HL-60/S4 treated with phorbol 12-myristate 13-acetate at 8.2 ng/mL for 4 days and 3 days (cell line): ENCODE measurements around the gene TFCP2L1.
"Not testable (repeated sequence)": the region's sequence is repeated elsewhere in the genome, so short reads cannot be mapped to it uniquely, and the experiment has no call there.

ENCODE experiments used
- in situ Hi-C: fragments of 300-500 bp; cut with MboI; formaldehyde crosslinking; loops from 2 replicates; pipeline ENCODE4 v1.15.0; 2022; ENCODE audit warnings: low sequenced_read_pairs

Gene TFCP2L1, protein sequence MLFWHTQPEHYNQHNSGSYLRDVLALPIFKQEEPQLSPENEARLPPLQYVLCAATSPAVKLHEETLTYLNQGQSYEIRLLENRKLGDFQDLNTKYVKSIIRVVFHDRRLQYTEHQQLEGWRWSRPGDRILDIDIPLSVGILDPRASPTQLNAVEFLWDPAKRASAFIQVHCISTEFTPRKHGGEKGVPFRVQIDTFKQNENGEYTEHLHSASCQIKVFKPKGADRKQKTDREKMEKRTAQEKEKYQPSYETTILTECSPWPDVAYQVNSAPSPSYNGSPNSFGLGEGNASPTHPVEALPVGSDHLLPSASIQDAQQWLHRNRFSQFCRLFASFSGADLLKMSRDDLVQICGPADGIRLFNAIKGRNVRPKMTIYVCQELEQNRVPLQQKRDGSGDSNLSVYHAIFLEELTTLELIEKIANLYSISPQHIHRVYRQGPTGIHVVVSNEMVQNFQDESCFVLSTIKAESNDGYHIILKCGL

DNA sequence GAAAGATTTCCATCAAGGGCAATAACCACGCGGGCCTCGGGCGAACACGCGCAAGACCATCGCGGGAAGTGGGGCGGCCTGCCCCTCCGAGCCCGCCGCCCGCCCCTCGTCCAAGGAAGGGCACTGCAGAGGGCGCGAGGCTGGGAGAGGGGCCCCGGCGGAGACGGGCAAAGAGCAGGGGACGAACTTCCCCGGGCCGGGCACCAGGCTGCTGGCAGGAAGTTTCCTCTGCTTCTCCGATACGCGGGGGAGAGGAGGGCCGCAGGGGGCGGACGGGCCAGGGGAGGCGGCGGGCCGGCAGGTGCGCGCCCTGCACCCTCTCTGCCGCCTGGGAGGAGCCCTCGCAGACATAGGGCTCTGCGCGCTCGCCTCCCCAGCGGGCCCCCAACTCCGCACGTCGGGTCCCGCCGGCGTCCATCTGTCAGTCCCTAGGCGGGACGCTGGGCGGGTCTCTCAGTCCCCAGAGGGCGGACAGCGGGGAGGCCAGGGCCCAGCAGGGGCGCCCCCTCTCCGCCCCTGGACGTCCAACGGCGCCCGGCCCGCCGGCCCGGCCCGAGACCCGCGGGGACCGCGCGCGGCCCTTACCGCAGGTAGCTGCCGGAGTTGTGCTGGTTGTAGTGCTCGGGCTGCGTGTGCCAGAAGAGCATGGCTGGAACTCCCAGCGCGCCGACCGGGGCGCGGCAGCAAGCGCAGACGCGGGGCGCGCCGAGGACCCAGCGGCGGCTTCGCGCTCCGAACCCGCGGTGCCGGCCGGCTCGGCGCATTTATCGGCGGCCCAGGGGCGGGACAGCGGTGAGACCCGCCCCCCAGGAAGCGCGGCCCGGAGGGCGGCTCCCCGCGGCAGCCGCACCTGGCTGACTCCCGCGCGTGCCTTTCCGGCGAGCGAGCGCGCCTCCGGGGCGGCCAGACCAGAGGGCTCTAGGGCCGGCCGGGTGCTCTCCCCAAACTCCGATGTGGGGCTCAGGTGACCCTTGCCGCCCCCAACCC lies at the start of gene TFCP2L1:
TSS of gene TFCP2L1 (minus strand) at position 740 of the 987 bp plus-strand sequence. CDS start at position 647, 93 bp downstream.
- in situ Hi-C loops: no loop called here

DNA sequence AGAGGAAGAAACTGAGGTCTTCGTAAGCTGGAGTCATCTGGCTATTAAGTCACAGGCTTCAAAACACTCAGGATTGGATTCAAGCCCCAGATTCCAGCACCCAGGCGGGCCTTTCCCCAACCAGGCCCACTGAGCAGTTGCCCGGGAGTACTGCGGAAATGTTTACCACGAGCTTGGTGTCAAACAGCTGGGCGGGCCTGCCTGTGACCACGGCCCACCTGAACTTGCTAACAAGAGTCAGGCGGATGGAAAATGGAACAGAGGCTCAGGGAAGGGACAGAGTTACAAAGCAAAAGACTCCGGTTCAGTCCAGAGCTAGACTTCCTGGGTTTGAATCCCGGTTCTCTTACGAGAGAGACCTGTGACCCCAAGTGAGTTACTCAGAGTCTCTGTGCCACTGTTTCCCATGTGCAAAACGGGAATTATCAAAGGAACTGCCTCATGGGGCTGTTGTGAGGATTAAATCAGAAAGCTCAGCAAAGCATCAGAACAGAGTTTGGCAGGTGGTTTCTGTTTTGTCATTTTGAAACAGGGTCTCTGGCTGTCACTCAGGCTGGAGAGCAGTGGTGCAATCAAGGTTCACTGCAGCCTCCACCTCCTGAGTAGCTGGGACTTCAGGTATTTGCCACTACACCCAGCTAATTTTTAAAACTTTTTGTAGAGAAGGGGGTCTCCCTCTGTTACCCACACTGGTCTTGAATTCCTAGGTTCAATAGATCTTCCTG lies 49.0 kb upstream of the TFCP2L1 start:
- in situ Hi-C loops: no loop called here

DNA sequence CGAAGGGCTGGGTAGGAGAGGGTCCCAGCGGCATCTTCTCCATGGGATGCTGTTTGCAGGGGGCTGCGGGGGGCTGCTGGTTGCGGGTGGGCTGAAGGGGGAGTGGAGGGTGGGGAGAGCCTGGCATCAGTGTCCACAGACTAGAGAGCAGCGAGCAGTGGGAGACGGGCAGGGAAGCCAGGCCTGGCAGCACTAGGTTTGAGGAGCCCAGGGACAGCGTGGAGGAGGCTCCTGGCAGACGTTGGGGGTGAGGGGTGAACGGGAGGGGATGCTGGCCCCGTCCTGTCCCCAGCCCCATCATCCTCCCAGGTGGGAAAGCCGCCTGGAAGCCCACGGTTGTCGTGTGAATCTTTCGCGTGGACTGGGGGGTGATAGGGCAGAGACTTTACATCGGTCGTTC lies 48.2 kb upstream of the TFCP2L1 start:
- in situ Hi-C loops: no loop called here

DNA sequence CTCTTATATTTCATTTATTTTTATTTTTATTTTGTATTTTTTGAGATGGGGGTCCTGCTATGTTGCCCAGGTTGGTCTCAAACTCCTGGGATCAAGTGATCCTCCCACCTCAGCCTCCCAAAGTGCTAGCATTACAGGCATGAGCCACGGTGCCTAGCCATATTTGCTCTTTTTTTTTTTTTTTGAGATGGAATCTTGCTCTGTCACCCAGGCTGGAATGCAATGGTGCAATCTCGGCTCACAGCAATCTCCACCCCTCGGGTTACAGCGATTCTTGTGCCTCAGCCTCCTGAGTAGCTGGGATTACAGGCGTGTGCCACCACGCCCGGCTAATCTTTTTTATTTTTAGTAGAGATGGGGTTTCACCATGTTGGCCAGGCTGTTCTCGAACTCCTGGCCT lies 46.3 kb upstream of the TFCP2L1 start:
- in situ Hi-C loops: not testable (repeated sequence)

DNA sequence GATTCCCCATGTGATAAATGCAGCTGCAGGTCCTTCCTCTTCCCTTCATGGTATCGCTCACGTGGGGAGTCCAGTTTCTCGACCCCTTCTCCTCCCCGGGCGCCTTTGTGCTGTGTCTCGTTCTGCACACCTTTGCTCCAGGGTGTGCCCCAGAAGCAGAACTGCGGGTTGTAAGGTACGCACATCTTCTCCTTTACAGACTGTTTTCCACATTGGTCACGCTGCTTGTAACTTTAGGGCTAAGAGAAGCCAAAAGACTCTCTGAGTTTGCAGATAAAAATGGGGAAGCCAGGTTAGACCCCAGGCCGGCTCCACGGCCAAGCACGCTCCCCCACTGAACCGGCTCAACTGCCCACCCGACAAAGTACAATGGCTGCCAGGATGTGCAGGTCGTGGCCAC lies 45.9 kb upstream of the TFCP2L1 start:
- in situ Hi-C loops: no loop called here

DNA sequence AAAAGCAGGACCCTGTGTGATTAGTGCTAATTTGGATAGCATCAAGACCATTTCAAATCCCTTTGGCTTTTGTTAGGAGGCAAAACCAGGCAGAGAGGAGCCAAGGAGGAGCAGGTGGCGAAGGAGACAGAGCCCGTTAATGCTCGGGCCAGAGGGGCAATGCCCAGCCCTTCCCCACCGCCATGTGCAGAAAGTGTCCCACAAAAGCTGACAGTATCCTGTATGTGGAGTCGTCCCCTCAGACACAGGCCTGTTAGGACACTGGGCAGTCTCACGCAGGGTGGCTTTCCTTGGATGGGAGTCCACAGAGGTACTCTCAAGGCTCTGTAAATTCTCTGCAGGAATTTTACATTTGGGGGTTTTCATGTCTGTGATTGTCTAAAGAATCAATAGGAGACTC lies 44.8 kb upstream of the TFCP2L1 start:
- in situ Hi-C loops: no loop called here

DNA sequence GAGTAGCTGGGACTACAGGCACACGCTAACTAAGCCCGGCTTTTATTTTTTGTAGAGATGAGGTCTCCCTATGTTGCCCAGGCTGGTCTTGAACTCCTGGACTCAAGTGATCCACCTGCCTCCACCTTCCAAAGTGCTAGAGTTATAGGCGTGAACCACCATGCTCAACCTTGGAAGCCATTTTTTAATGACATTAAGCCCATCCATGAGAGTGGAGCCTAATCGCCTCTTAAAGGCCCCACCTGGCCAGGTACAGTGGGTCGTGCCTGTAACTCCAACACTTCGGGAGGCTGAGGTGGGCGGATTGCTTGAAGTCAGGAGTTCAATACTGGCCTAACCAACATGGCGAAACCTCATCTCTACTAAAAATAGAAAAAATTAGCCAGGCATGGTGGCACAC lies 41.6 kb upstream of the TFCP2L1 start:
- in situ Hi-C loops: no loop called here

DNA sequence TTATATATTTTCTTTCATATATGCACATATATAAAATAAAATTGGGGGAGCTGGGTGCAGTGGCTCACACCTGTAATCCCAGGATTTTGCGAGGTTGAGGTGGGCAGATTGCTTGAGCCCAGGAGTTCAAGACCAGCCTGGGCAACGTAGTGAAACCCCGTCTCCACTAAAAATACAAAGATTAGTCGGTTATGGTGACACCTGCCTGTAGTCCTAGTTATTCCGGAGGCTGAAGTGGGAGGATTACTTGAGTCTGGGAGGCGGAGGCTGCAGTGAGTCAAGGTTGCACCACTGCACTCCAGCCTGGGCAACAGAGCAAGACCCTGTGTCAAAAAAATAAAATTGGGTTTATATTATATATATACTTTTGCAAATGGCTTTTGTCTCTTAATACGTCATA lies 39.6 kb upstream of the TFCP2L1 start:
- in situ Hi-C loops: no loop called here

DNA sequence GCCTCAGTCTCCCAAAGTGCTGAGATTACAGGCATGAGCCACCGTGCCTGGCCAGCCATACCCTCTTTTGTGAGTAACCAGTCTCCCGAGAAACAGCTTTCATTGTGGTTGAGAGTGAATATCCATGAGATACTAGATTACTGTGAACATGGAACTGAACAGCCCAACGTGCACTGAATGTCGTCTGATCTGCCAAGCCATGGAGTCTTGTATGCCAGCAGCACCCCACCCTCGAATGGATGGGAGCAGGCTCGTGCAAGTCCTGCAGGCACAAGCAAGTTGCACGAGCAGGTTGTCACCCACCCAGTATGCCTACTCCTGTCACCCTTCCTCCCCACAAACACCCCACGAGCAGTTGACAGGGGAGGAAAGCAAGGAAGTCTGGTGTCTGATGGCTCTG lies 36.5 kb upstream of the TFCP2L1 start:
- in situ Hi-C loops: no loop called here

DNA sequence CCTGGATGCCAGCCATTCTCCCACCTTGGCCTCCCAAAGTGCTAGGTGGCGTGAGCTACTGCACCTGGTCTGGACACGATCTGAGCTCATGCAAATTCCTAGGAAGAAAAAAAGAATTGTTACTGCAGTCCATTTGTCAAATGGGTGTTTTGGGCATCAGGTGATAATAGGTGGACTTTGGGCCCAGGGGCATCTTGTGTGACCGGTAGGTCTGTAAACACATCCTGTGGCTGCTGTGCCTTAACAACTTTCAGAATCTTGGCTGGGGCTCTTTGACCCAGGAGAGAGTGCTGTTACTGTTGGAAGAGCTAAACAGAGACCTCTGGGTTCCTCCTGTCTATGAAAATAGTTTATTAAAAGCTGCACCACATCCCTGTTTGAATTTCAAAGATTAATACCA lies 34.9 kb upstream of the TFCP2L1 start:
- in situ Hi-C loops: no loop called here

DNA sequence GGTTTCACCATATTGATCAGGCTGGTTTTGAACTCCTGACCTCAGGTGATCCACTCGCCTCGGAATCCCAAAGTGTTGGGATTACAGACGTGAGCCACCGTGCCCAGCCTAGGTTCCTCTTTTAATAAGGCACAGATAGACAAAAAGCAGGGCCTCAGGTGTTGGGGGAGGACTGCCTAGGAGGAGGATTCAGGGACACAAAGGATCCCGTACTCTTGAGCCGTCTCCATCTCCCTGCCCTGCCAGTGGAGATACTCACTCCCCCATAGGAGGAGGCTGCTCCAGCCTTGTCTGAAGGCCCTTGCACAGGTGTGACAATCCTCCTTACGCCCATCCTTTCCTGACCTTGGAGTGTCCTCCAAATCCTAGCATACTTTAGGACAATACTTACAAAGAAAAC lies 32.0 kb upstream of the TFCP2L1 start:
- in situ Hi-C loops: no loop called here

DNA sequence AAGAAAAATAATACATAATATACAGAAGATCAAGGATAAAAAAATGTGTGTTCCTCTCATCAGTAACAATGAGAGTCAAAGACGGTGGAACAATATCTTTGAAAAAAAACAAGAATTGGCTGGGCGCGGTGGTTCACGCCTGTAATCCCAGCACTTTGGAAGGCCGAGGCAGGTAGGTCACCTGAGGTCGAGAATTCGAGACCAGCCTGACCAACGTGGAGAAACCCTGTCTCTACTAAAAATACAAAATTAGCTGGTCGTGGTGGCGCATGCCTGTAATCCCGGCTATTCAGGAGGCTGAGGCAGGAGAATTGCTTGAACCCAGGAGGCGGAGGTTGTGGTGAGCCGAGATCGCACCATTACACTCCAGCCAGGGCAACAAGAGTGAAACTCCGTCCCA lies 28.7 kb upstream of the TFCP2L1 start:
- in situ Hi-C loops: not testable (repeated sequence)

DNA sequence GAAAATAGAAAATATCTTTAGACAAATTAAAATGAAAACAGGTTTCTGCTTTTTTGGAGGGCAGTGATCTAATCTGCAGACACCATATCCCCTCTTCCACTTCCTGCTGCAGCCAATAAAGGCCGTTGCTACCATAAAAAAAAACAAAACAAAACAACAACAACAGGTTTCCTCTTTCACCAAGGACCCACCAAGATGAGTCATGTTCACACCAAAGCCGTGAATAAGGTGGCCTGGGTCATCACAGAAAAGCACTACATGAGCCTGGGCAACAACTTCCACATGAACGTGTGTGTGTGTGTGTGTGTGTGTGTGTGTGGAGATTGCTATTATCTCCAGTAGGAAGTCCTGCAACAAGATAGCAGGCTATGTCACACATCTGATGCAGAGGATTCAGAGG lies 24.8 kb upstream of the TFCP2L1 start:
- in situ Hi-C loops: no loop called here

DNA sequence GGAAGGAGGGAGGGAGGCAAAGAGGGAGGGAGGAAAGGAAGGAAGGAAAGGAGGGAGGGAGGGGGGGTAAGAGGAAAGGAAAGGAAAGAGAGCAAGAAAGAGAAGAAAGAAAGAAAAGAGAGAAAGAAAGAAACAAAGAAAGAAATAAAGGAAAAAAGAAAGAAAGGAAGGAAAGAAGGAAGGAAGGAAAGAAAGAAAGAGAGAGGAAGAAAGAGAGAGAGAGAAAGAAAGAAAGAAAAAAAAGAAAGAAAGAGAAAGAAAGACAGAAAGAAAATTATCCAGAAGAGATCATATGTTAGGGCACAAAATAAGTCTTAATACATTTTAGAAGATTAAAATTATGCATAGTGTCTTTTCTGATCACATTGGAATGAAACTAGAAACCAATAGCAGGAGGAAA lies 24.3 kb upstream of the TFCP2L1 start:
- in situ Hi-C loops: no loop called here

DNA sequence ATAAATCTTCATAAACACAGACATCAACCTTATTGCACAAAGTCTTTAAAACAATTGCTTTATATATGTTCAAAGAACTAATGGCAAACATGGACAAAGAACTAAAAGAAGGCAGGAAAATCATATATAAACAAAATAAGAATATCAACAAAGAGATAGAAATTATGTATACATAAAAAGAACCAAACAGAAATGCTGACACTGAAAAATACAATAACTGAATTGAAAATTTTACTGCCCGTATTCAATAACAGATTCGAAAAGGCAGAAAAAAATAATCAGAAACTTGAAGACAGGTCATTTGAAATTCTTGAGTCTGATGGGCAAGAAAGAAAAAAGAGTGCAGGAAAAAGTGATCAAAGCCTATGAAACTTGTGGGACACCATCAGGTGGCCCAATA lies 22.0 kb upstream of the TFCP2L1 start:
- in situ Hi-C loops: no loop called here

DNA sequence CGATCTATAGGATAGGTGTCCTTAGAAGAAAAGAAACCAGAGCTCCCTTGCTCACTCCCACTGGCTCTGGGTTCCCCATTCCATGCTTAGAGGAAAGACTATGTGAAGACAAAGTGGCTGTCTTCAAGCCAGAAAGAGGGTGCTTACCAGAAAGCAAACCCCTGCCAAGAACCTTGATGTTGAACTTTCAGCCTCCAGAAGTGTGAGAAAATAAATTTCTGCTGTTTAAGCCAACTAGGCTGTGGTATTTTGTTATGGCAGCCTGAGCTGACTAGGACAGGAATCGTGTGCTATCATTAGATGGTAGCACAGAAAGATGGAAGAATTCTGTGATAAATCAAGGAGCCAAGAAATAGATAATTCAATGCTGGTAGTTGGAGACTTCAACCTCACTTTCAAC lies 19.9 kb upstream of the TFCP2L1 start:
- in situ Hi-C loops: no loop called here

DNA sequence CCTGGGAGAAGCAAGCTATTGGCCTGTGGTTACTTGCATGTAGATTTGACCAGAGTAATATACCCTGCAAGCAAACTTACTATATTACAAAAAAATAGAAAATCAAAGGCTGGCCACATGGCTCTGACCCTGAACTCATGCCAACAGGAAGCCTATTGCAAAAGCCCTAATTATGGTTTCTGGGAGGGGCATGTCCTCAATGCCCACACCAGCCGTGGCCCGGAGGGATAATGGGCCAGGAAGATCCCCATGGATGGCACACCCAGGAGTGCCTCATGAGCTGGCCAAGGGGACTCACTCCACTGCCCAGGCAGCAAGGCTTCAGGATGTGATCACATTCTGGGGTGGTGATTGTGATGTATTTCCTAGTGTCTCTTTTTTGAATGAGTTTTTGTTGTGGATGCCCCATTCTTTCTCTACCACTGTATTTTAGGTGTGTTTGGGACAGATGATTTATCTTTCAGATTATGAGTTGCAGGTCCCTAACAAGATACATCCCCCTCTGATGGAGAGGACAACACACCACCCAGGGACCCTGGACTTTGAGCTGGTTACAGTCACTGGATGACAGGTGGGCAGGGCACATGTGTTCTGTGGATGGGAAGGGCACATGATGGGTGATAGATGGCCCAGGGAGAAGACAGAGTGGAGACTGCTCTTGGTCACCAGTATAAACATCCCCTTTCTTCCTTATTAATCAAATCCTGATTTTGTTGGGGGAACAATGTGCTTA lies 18.7 kb upstream of the TFCP2L1 start:
- in situ Hi-C loops: no loop called here

DNA sequence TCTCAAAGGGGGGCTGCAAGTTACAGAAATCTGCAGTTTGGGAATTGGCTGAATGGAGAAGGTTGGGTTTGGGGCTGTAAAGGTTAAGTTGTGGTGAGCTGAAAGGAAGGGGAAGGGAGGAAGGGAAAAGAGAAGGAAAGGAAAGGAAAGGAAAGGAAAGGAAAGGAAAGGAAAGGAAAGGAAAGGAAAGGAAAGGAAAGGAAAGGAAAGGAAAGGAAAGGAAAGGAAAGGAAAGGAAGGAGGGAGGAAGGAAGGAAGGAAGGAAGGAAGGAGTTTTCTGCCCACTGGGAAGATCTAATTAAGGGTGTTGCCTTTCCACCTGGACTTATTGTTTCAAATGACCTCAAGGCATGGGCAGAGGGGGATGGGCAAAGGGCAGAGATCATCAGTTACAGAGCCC lies 16.2 kb upstream of the TFCP2L1 start:
- in situ Hi-C loops: not testable (repeated sequence)

DNA sequence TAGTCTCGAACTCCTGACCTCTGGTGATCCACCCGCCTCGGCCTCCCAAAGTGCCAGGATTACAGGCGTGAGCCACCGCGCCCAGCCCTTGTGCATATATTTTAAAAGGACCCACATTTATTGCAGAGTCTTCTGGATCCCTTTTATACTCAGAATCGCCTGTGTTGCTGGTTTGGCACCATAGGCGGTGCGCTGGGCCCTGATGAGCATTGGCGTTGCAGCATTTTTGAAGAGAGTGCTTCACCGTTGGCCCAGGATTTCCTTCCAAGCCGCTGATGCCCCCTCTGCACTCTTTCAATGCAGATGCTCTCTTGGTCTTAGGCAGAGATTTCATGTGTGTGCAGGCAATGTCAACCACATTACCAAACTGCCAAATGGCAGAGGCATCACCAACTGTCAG lies 13.5 kb upstream of the TFCP2L1 start:
- in situ Hi-C loops: no loop called here

DNA sequence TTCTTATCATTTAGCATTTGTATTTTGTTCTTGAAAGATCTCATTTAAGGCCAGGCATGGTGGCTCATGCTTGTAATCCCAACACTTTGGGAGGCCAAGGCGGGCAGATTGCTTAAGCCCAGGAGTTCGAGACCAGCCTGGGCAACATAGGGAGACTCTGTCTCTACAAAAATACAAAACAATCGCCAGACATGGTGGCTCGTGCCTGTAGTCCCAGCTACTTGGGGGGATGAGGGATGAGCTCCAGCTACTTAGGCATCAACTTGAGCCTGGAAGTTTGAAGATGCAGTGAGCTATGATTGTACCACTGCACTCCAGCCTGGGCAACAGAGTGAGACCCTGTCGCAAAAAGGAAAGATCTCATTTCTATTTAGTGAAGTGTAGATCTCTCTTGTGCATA lies 12.9 kb upstream of the TFCP2L1 start:
- in situ Hi-C loops: not testable (repeated sequence)
